GM19467 (cell line): ENCODE measurements around the gene PLD1.
"Not testable (repeated sequence)": the region's sequence is repeated elsewhere in the genome, so short reads cannot be mapped to it uniquely, and the experiment has no call there.

ENCODE experiments used
- ATAC-seq: cut with Tn5 transposase; IDR thresholded peaks from one replicate; pipeline ENCODE4 v1.9.1; 2021; ENCODE audit warnings: mild to moderate bottlenecking, moderate library complexity; ENCODE audit not compliant: unreplicated experiment

The PLD1 gene

DNA sequence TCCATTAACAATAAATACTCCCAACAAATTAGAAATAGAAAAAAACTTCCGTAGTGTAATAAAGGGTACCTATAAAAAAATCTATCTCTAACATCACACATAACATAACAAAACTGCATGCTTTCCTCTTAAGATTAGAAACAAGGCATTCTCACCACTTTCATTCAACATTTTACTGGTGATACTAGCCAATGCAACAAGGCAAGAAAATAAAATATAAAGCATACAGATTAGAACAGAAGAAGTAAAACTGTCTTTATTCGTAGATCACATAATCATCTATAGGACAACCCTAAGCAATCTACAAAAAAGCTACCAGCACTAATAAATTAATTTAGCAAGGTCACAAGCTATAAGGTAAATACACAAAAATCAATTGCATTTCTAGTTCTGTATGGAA is 107.1 kb downstream of the PLD1 start:
- no peak for ATAC-seq

- no peak for ATAC-seq
These were observed 109.6 kb downstream of the PLD1 start for GRCh38 chr3:171700653-171701052.

- ATAC-seq = no peak
These were observed 110.1 kb downstream of the PLD1 start for GRCh38 chr3:171700157-171700556.

DNA sequence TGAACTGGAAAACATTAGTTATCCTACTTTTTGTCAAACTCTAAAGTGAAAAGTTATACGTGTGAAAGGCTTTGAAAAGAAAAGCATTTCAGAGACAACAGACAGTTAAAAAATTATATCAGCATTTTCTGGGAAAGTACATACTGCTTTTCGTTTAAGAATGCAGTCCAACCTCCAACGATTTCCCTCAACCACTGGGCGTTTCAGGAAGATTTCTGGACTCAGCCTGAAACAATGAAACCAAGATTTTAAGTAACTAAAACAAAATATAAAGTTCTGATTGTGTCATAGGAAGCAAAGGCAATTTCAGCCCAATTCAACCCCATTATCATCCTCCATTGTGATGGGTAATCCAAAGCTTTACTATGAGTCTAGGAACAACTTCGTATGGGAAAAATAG is 110.7 kb downstream of the PLD1 start:
- no peak for ATAC-seq

DNA sequence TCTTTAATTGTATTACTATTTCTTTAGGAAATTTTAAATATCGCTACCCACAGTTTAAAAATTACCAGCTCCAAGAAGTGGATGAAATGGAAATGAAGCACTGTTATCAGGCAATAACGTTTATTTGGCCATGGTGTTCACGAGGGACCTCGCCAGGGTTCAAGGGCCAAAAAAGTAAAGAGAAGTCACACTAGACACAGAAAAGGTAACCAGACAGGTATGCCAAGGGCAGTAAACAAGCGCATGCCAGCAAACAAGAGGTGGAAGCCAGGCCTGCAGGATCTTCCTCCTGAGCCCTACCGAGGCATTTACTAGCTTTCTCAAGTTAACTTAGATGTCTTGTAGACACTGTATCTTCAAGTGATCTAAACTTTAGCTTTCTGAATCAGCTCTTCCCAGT is 113.5 kb downstream of the PLD1 start:
- no peak for ATAC-seq

GRCh38 chr3:171695426-171695825 is 114.9 kb downstream of the PLD1 start:
- ATAC-seq = no peak

DNA sequence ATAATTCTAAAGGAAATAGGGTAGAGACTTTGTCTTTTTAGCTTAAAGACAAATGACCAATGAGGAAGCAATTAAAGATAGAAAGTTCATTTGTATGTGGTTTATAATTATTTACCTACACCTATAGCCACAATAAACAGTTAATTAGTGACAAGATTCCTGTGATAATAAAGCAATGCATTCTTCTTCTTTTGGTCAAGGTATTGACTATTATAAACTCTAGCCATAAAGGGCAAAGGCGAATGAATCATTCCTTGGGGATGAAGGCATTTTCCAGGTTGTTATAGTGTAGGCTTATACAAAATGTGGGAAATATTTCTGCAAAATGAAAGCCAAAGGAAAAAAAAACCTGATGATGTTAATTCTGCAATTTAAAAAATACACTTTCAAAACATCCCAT is 115.4 kb downstream of the PLD1 start:
- no peak for ATAC-seq

DNA sequence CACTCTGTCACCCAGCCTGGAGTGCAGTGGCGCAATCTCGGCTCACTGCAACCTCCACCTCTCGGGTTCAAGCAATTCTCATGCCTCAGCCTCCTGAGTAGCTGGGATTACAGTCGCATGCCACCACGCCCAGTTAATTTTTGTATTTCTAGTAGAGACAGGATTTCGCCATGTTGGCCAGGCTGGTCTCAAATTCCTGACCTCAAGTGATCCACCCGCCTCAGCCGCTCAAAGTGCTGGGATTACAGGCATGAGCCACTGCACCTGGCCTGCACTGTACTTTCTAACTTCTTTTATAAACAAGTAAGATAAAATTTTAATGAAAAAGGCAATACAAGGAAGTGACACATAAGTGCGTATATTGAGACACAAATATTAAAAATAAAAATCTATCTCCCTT is 117.7 kb downstream of the PLD1 start:
- not testable (repeated sequence) for ATAC-seq

GRCh38 chr3:171691485-171691884 is 118.8 kb downstream of the PLD1 start:
- no peak for ATAC-seq

GRCh38 chr3:171690281-171690680 is 120.0 kb downstream of the PLD1 start:
- ATAC-seq = no peak

DNA sequence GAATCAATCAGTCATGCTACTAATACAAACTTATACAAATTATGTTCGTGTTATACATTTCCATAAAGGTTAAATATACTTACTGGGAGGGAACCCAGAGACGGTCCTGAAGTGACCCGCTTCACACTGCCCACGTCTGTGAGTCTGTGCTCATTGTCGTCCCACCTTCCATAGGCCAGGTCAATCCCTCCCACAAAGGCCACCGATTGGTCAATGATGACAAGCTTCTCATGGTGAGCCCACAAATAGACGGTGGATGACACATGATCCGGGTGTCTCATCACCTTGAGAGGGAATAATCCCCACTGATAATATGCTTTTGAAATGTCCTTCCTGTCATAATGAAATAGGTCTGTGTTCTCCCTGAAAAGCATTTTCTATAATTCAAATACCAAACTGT is 121.7 kb downstream of the PLD1 start:
- ATAC-seq = no peak

DNA sequence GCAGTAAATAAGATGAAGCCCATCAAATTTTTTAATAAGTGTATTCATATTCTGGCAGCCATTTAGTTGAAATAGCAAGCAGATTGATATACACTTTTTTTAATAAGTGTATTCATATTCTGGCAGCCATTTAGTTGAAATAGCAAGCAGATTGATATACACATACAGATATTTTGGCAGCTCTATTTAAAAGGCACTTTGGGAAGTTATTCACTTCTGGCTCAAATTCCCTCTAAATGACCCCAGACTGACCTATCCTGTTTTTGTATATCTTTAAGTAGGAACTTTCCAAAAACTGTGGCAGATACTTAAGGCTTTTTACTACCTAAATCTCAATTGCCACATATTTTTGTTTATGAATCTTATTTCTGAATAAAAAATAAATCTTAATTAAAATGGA is 122.3 kb downstream of the PLD1 start:
- ATAC-seq = no peak

DNA sequence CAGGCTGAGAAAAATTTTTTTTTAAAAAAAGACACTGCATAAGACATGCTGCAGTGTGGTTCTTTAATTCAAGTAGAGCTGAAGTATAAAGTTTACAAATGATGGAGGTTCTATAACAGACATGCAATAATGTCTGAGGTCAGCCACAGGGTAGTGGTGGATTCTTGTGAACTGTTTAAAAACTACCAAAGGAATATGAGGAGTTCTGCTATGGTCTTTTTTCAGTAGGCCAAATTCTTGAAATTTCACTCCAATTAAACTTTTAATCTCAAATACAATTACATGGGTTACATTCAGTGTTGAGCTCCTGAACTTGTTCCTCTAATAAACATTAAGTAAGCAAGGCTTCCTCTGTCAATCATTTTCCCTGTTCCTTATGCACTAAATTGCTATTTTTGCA is 122.7 kb downstream of the PLD1 start:
- ATAC-seq = no peak

DNA sequence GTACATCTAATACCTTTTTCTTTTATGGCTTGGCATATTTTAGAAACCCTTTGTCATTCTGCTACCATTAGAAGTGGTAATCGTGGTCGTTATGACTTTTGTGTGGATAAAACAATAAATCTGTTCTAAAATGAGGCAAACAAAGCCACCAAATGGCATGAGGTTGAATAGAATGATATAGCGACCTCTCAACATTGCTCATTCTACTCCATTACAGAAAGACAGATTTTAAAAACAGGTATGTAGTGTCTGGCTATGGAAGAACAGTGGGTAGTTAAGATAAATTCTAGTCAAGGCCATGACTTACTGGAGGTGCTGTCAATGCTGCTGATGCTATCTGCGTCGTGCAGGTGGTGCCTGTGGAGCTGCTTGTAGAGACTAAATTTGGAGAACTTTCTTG is 123.2 kb downstream of the PLD1 start:
- no peak for ATAC-seq

- ATAC-seq = no peak
These were observed 125.0 kb downstream of the PLD1 start for GRCh38 chr3:171685116-171685895.

GRCh38 chr3:171684221-171684620 is 126.1 kb downstream of the PLD1 start:
- ATAC-seq = no peak

DNA sequence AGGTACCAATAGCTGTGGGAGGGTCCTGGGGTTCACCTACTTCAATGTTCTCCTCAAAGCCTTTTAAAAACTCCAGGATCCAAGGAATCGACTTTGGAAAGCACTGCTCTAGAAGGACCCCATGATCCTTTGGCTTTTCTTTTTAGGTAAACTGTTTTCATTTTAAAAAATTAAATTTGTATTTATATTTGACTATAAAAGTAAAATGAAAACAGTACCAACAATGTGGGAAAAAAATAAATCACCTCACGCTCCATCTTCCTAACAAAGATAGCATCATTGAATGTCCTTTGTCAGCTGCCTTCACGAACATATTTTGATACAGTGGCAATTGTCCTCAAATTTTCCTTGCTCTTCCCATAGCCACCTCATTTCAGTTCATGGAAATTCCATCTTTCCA is 127.5 kb downstream of the PLD1 start:
- no peak for ATAC-seq

- no peak for ATAC-seq
These were observed 129.4 kb downstream of the PLD1 start for GRCh38 chr3:171680726-171681411.

- ATAC-seq = no peak
These were observed 131.3 kb downstream of the PLD1 start for GRCh38 chr3:171678971-171679492.

GRCh38 chr3:171677706-171678105 is 132.6 kb downstream of the PLD1 start:
- ATAC-seq = no peak

- ATAC-seq = no peak
These were observed 133.6 kb downstream of the PLD1 start for GRCh38 chr3:171676601-171677175.

DNA sequence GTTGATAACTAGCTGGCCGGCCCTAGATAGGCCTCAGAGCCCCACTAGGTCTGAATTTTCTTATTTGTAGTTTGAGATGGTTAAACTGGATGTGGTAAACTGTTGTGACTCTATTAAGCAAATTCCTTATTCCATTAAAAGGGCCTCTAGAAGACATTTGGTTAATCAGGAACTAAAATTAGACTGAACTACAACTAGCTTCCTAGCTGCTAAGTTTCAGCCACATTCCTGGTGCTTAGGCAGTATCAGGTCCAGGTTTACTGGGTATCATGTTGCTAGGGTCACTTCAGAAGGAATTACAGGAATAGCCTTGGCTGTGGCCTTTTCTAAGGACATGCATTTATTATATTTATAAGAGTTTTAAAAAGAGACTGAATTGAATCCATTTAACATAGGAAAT is 136.3 kb downstream of the PLD1 start:
- ATAC-seq = no peak
